Body of pancreas (tissue), 4 donors: Measurements from ENCODE around the gene CAMTA1.

Experiments used
- POLR2A ChIP-seq, 3 donors: fragments of 450-650 bp; IDR thresholded peaks; one replicate each; pipeline ENCODE4 v1.6.1; 2016; ENCODE audit warnings: antibody characterized with exemption in 3 of 3, mild to moderate bottlenecking in 2 of 3
- TF ChIP-seq, protein P1 (sequence below), 7 experiments: fragments of 450-650 bp in 4 of 7; fragments of 200-600 bp in 3 of 7; sonication (generic) in 3 of 7; IDR thresholded peaks; one replicate each; pipeline ENCODE4 v1.5.1; 2016 to 2019; ENCODE audit warnings: antibody characterized with exemption in 7 of 7

DNA sequence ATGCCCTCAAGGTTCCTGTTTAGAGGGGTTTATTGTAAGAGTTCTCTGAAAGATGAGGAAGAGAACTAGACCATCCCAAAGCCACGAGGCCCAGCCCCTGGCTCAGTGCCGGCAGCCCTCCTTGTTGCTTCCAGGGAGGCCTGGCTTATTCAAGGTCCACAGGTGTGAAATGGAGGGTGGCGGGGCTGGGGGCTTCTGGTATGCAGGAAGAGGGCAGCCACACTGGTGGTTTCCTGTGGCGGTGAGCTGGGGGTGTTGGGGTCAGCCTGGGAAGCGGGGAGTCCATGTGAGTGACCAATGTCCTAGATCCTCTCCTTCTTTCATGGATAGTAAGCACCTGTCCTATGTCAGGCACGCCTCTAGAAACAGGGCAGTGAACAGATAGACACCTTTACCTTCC, 138.2 kb downstream of the CAMTA1 start:
- TF ChIP-seq POLR2A (IDR thresholded peaks at IDR 0.05) = no peak
- TF ChIP-seq, protein P1, sequence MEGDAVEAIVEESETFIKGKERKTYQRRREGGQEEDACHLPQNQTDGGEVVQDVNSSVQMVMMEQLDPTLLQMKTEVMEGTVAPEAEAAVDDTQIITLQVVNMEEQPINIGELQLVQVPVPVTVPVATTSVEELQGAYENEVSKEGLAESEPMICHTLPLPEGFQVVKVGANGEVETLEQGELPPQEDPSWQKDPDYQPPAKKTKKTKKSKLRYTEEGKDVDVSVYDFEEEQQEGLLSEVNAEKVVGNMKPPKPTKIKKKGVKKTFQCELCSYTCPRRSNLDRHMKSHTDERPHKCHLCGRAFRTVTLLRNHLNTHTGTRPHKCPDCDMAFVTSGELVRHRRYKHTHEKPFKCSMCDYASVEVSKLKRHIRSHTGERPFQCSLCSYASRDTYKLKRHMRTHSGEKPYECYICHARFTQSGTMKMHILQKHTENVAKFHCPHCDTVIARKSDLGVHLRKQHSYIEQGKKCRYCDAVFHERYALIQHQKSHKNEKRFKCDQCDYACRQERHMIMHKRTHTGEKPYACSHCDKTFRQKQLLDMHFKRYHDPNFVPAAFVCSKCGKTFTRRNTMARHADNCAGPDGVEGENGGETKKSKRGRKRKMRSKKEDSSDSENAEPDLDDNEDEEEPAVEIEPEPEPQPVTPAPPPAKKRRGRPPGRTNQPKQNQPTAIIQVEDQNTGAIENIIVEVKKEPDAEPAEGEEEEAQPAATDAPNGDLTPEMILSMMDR (IDR thresholded peaks at IDR 0.05) = no peak
